EH (cell line): ENCODE results near the gene SCRN1.

Source experiments
- DNase-seq: peaks from one replicate; pipeline ENCODE4 v3.0.0-alpha.2; 2015; ENCODE audit warnings: low read depth

Gene SCRN1

GRCh38 chr7:29890251-29890650 is 99.3 kb downstream of the SCRN1 start:
- no peak for DNase-seq

DNA sequence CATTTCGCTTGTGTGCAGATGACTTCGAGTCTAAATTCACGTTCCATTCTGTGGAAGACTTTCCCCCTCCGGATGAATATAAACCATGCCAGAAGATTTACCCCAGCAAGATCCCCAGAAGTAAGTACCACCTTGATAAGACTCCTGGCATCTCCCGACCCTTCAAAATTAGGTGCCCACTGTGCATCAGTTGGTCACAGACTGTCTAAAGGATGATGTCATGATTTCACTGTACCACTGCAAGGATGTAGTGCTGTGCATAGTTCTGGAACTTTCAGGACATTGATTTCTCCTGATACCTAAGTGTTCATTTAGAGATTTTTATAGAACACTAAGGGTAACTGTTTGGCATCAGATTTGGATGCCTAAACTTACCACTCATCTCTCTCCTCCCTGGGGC is 100.3 kb downstream of the SCRN1 start:
- no peak for DNase-seq

GRCh38 chr7:29888006-29888405 is 101.6 kb downstream of the SCRN1 start:
- no peak for DNase-seq

- DNase-seq: no peak
Measured at GRCh38 chr7:29886827-29887226, 102.8 kb downstream of the SCRN1 start.

GRCh38 chr7:29885626-29886025 is 104.0 kb downstream of the SCRN1 start:
- no peak for DNase-seq

- DNase-seq: no peak
Measured at GRCh38 chr7:29884399-29885272, 105.0 kb downstream of the SCRN1 start.

- DNase-seq: no peak
Measured at GRCh38 chr7:29883462-29884398, 105.9 kb downstream of the SCRN1 start.

- DNase-seq: no peak
Measured at GRCh38 chr7:29882481-29882880, 107.1 kb downstream of the SCRN1 start.

DNA sequence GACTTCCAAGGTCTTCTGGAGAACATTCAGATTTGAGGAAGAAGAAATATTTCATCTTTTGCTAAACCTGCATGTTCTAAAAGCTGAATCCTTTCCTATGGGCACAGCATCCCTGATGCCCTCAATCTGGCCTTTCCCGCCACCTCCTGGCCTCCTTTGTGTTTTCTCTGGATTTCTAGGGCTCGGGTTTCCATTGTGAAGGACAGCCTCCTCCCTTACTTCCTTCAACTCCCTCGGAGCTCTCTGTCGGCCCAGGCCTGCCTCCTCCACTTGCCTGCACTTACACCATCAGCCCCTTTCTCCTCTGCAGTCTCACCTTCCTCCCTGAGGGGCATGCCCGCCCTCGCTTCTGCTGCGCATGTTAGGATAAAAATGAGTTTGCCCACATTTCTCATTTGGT is 107.9 kb downstream of the SCRN1 start:
- DNase-seq: no peak

- peak; percentile 39 for DNase-seq
Measured at GRCh38 chr7:29879609-29880008, 110.0 kb downstream of the SCRN1 start.

GRCh38 chr7:29878081-29878688 is 111.4 kb downstream of the SCRN1 start:
- DNase-seq: peak; percentile 54

DNA sequence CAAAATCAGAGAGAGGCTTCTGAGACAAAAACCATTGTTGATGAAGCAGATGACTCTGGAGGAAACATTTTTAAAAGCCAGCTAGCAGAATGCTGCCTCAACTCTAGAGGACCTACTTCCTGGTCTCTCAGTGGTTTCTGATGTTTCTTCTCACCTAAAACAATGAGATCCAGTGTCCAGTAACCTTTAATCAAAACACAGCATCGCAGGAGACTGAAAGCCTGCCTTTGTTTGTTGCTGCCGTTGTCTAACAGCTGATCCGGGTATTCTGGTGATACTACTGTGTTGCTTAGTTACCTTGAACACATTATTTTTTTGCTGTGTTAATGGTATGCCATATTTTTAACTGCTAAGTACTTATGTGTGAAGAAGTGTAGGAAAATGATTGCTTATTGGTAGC is 112.4 kb downstream of the SCRN1 start:
- DNase-seq: no peak

DNA sequence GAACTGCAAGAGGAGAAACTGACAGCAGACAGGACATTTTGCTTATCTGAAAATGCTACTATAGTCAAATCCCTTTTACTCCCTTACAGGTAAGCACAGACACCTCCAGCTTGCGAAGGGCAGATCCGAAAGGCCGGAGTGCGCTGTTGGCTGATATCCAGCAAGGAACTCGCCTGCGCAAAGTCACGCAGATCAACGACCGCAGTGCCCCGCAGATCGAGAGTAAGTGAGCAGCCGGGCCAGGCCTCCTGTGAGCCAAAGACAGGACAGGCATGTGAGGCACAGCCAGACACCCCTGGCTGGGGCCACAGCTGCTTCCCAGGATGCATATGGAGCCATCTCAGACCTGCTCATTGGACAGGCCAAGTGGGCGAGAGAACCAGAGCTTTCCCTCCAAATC is 113.9 kb downstream of the SCRN1 start:
- DNase-seq: no peak

DNA sequence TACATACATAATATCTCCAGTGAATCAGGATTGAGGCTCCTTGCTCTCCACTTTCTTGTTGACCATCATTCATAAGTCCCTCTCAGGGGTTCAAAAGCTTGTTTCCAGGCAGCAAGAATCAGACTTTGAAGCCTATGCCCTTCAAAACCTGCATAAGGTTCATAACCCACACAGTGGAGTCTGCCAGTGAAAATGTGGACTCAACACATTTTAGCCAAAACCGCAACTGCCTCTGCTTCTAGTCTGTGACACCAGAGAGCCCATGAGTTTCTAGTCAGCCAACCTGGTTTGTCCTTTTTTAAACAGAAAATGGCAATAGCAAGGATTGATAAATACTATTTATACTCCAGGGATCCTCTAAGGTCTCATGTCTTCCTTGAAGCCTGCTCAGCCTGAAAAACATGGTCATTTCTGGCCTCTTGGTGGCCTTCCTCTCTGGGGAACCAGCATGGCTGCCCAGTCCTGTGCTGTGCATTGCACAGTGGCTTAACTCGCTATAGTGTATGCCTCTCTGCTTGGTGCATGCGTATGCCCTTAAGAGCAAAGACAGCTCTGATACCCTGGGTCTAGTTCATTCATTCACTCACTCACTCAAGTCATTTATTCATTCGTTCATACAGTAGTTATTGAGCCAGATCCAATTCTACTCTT is 115.8 kb downstream of the SCRN1 start:
- DNase-seq: no peak

- peak; percentile 91 for DNase-seq
Measured at GRCh38 chr7:29871787-29872398, 117.7 kb downstream of the SCRN1 start.
